Activated naive CD8-positive, alpha-beta T cell treated with anti-CD3 and anti-CD28 coated beads, Interleukin-2, amount 10 ng/mL, durations not matched to agents 7 days and 5 days (primary cell): ENCODE results near the gene CDH20. TPM values are rescaled to one million over a fixed set of nuclear protein-coding genes. Genes with fewer than 3 reads are reported as not detected.

Experiments
- ATAC-seq: fragments of 150-1000 bp; cut with Tn5 transposase; one replicate; pipeline ENCODE4 v1.10.0; 2021; ENCODE audit warnings: low read depth, moderate library complexity
- POLR2A ChIA-PET: fragments of 350-600 bp; sonication (Branson Sonifier 250); formaldehyde crosslinking; loops from one replicate; lab custom pipeline; 2021; ENCODE audit warnings: antibody characterized with exemption; lab: Charles Lee
- DNase-seq: peaks from one replicate; pipeline ENCODE4 v3.0.0; 2021
- H3K27ac Mint-ChIP-seq: one replicate; pipeline ENCODE4 v1.8.0; 2022; ENCODE audit warnings: mild to moderate bottlenecking, mixed read lengths
- H3K27me3 Mint-ChIP-seq: one replicate; pipeline ENCODE4 v1.8.0; 2022; ENCODE audit warnings: mild to moderate bottlenecking, moderate library complexity, mixed read lengths
- H3K36me3 Mint-ChIP-seq: one replicate; pipeline ENCODE4 v1.8.0; 2021; ENCODE audit warnings: mild to moderate bottlenecking, mixed read lengths
- H3K4me1 Mint-ChIP-seq: one replicate; pipeline ENCODE4 v1.8.0; 2021; ENCODE audit warnings: mixed read lengths
- H3K4me3 Mint-ChIP-seq: one replicate; pipeline ENCODE4 v1.8.0; 2022; ENCODE audit warnings: mild to moderate bottlenecking, moderate library complexity, mixed read lengths
- H3K9me3 Mint-ChIP-seq: one replicate; pipeline ENCODE4 v1.8.0; 2021; ENCODE audit warnings: mixed read lengths
- total RNA-seq, 2 experiments: library from RNA; stranded (reverse); gene quantifications; one replicate each; pipeline ENCODE4 v1.2.3, GENCODE V29; 2021

The CDH20 gene
- total RNA-seq, 2 experiments from 2014 or later = 0.14 to 0.17 TPM

GRCh38 chr18:61471541-61471940 is 138.3 kb downstream of the CDH20 start:
- DNase-seq = no peak
- no peak for ATAC-seq
- H3K27me3 Mint-ChIP-seq = peaks cover 2% of the 10 kb centered on the region
- H3K4me3 Mint-ChIP-seq = no peak overlapping the region
- POLR2A ChIA-PET = no interaction called here
- no peak overlapping the region for H3K27ac Mint-ChIP-seq
- H3K9me3 Mint-ChIP-seq = no peaks in the 10 kb centered on the region
- no peaks in the 10 kb centered on the region for H3K36me3 Mint-ChIP-seq
- H3K4me1 Mint-ChIP-seq = no peaks in the 10 kb centered on the region

DNA sequence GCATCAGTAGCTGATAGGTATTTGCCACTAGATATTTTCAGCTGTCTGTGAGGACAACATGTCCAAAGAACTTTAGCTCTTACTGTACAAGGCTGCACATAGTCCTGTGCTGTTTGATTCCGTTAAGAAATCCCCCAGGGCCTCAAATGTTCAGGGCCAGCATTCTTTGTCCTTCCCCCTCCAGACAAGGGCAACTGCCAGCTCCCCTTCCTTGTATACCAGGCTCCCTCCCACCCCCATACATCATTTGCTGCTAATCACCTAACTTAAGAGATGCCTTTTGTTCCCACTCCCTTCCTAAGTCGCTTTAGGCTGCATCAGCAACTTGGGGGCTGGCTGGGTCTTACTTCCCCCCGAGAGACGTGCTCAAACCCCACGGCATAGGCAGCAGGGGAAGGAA is 138.7 kb downstream of the CDH20 start:
- Mint-ChIP-seq H3K27ac (no peak overlapping the region), H3K36me3 (no peaks in the 10 kb centered on the region), H3K27me3 (peaks cover 2% of the 10 kb centered on the region), H3K9me3 (no peaks in the 10 kb centered on the region), H3K4me3 (no peak overlapping the region), H3K4me1 (no peaks in the 10 kb centered on the region)
- ATAC-seq (no peak), DNase-seq (no peak)
- POLR2A ChIA-PET = no interaction called here

- Mint-ChIP-seq H3K27ac (no peak overlapping the region), H3K4me3 (no peak overlapping the region), H3K27me3 (peaks cover 2% of the 10 kb centered on the region), H3K36me3 (no peaks in the 10 kb centered on the region), H3K9me3 (no peaks in the 10 kb centered on the region), H3K4me1 (no peaks in the 10 kb centered on the region)
- DNase-seq (no peak), ATAC-seq (no peak)
- POLR2A ChIA-PET = no interaction called here
Measured at GRCh38 chr18:61474341-61474740, 141.1 kb downstream of the CDH20 start.

DNA sequence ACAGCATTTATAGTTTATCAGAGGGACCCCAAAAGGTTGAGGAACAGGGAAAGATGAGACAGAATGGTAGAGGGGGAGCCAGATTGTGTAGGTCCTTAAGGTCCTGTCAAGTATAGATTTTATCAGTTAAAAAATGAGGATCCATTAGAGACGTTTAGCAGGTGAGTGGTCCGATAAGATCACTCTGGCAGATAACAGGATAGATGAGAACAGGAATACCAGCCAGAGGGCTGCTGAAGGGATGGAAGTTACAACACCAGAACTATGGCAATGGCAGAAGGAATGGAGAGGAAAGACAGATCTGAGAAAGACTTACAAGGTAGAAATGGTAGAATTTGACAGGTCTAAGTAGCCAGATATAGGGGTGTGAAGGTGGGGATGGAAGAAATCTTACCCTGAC is 141.7 kb downstream of the CDH20 start:
- Mint-ChIP-seq H3K4me3 (no peak overlapping the region), H3K27me3 (peaks cover 2% of the 10 kb centered on the region), H3K4me1 (no peaks in the 10 kb centered on the region), H3K27ac (no peak overlapping the region), H3K9me3 (no peaks in the 10 kb centered on the region), H3K36me3 (no peaks in the 10 kb centered on the region)
- ATAC-seq (no peak), DNase-seq (no peak)
- POLR2A ChIA-PET = no interaction called here

DNA sequence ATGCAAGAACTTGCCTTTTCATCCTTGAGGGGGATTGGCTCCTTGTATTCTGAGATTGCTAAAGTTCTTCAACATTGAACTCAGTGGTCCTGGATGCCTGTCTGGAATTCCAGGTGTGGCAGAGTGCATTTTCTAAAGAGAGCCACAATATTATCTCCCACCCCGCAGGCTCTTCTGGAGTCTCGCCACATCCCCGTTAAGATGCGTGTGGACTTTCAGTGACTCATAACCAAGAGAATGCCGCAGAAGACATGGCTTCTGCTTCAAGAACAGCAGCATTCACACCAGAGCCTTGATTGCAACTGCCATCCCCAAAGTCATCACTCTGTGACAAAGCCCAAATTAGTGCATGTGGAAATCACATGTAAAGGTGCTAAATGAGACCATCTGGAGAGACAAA is 142.7 kb downstream of the CDH20 start:
- H3K4me3 Mint-ChIP-seq = no peak overlapping the region
- ATAC-seq = no peak
- POLR2A ChIA-PET = no interaction called here
- H3K27ac Mint-ChIP-seq = no peak overlapping the region
- no peak for DNase-seq
- peaks cover 4% of the 10 kb centered on the region for H3K27me3 Mint-ChIP-seq
- no peaks in the 10 kb centered on the region for H3K4me1 Mint-ChIP-seq
- H3K36me3 Mint-ChIP-seq = no peaks in the 10 kb centered on the region
- H3K9me3 Mint-ChIP-seq = no peaks in the 10 kb centered on the region

- H3K9me3 Mint-ChIP-seq = no peaks in the 10 kb centered on the region
- H3K4me3 Mint-ChIP-seq = no peak overlapping the region
- H3K36me3 Mint-ChIP-seq = no peaks in the 10 kb centered on the region
- no peak overlapping the region for H3K27ac Mint-ChIP-seq
- DNase-seq = no peak
- POLR2A ChIA-PET = no interaction called here
- ATAC-seq = no peak
- H3K4me1 Mint-ChIP-seq = no peaks in the 10 kb centered on the region
- no peaks in the 10 kb centered on the region for H3K27me3 Mint-ChIP-seq
Measured at GRCh38 chr18:61489334-61489733, 156.1 kb downstream of the CDH20 start.

DNA sequence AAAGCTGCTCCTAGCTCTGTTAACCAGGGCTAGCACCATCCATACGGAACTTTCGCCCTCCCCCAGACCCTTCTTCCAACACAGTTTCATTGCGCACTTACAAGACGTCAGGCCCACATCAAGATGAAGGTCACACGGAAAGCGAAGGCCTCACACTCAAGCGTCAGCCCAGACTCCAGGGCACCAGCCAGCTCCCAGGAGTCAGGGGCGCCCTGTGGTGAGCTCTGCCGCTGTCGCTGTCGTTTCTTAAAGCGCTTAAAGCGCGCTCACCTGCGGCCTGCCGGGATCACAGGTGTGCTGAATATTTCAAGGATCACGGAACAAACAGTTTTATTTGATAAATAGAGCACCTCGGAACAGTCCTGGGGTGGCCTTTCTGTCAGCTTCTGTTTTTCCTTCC is 163.1 kb downstream of the CDH20 start:
- Mint-ChIP-seq H3K27ac (no peak overlapping the region), H3K9me3 (no peaks in the 10 kb centered on the region), H3K4me3 (no peak overlapping the region), H3K36me3 (no peaks in the 10 kb centered on the region), H3K27me3 (no peaks in the 10 kb centered on the region), H3K4me1 (no peaks in the 10 kb centered on the region)
- ATAC-seq = no peak
- POLR2A ChIA-PET = no interaction called here
- DNase-seq = no peak

DNA sequence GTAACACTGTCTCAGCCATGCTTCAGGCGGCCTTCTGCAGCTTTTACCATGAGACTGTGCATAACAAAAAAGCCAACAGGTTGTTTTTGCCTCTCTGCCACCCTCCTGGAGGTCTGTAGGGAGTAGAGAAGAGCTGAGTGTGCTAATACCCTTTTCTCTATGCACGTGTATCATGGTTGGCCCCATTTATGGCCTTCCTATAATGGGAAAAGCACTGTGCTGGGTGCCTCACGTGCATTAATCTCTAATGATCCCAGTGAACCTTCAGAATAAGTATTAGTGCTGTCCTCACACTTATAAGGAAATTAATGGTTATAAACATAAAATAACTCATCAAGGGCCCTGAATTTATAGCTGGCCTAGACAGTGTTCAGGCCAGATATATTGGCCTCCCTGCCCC is 164.2 kb downstream of the CDH20 start:
- no peak overlapping the region for H3K4me3 Mint-ChIP-seq
- H3K27ac Mint-ChIP-seq = no peak overlapping the region
- H3K27me3 Mint-ChIP-seq = no peaks in the 10 kb centered on the region
- ATAC-seq = no peak
- no peaks in the 10 kb centered on the region for H3K4me1 Mint-ChIP-seq
- POLR2A ChIA-PET = no interaction called here
- no peaks in the 10 kb centered on the region for H3K9me3 Mint-ChIP-seq
- DNase-seq = no peak
- no peaks in the 10 kb centered on the region for H3K36me3 Mint-ChIP-seq

GRCh38 chr18:61502472-61502871 is 169.2 kb downstream of the CDH20 start:
- Mint-ChIP-seq H3K36me3 (no peaks in the 10 kb centered on the region), H3K9me3 (no peaks in the 10 kb centered on the region), H3K4me3 (no peak overlapping the region), H3K27me3 (no peaks in the 10 kb centered on the region), H3K4me1 (no peaks in the 10 kb centered on the region), H3K27ac (no peak overlapping the region)
- ATAC-seq = no peak
- POLR2A ChIA-PET = no interaction called here
- no peak for DNase-seq

DNA sequence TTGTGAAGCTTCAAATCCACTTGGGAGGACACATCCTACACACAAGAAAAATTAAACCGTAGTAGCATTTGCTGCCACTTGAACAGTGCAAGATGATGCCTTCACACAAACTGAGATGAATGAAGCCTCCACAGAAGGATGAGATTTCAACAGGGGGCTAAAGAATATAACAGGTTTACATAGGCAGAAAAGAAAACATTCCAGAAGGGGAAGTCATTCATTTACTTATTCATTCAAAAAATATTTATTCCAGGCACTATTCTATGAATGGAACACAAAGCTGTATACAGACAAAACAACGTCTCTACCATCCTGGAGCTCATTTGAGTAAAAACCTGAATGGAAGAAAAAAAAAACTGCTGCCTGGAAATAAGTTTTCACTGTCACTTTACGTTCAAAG is 170.5 kb downstream of the CDH20 start:
- no peaks in the 10 kb centered on the region for H3K27me3 Mint-ChIP-seq
- no peak overlapping the region for H3K27ac Mint-ChIP-seq
- H3K4me1 Mint-ChIP-seq = no peaks in the 10 kb centered on the region
- POLR2A ChIA-PET = no interaction called here
- no peak overlapping the region for H3K4me3 Mint-ChIP-seq
- no peaks in the 10 kb centered on the region for H3K36me3 Mint-ChIP-seq
- no peak for DNase-seq
- no peaks in the 10 kb centered on the region for H3K9me3 Mint-ChIP-seq
- no peak for ATAC-seq

DNA sequence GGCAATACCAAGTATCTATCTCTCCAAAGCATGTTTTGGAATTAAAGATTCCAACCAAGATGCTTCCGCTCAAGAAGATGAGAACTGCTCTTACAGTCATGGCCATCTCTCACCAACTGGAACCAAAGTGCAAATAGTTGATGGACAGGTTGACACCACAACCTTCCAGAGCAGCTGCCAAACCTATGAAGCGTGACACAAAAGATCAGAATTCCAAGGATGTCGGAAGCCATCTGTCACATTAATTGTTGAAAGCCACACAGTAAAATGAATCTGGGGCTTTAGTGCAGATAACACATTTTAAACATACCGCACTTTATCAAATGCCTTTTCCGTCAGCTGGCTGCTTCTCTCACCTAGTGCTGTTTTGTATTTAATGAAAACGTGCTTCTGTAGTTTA is 195.7 kb downstream of the CDH20 start:
- no peaks in the 10 kb centered on the region for H3K36me3 Mint-ChIP-seq

DNA sequence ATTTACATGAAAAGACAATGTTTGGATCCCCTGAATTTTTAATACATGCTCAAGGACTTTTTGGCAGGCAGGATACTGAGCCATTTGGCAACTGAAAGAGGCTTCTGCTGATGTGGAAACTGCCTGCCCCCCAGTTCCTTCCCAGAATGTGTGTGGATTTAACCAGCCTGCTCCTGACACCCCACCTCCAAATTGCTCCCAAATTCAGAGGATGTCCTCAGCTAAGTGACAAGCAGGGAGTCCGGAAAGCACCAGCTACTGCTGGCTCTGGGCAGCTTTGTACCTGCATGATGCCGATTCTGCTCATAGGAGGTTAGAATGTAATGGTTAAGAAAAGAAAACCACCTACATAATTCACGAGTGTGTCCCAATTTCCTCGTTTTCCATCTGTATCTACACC is 197.5 kb downstream of the CDH20 start:
- Mint-ChIP-seq H3K4me3 (no peak overlapping the region), H3K27me3 (no peaks in the 10 kb centered on the region), H3K4me1 (no peaks in the 10 kb centered on the region), H3K36me3 (no peaks in the 10 kb centered on the region), H3K9me3 (no peaks in the 10 kb centered on the region), H3K27ac (no peak overlapping the region)
- POLR2A ChIA-PET = no interaction called here
- ATAC-seq (no peak), DNase-seq (no peak)

More for the DNA sequence above, 195.7 kb downstream of the CDH20 start:
- Mint-ChIP-seq H3K27me3 (no peaks in the 10 kb centered on the region), H3K4me3 (no peak overlapping the region), H3K27ac (no peak overlapping the region), H3K9me3 (no peaks in the 10 kb centered on the region), H3K4me1 (no peaks in the 10 kb centered on the region)
- no peak for DNase-seq
- no peak for ATAC-seq
- POLR2A ChIA-PET = no interaction called here

DNA sequence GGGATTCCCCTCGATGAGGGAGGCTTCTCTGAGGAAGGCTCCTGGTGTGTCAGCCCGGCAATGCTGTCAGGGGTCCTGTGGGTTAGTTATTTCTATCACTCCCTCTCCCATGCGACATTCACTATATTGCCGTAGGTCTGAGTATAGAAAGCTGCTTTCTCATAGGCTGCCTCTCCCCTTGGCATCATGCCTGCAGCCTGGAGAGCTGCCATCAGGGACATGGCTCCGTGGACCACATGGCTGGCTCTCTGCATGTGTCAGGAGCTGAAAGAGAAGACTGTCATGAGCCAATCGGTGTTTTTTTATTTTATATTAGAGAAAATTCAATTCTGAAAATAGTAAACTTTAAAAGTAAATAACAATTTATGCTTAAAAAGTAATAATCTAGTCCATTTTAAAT is 198.0 kb downstream of the CDH20 start:
- POLR2A ChIA-PET = no interaction called here
- H3K27ac Mint-ChIP-seq = no peak overlapping the region
- DNase-seq (no peak), ATAC-seq (no peak)
- H3K27me3 Mint-ChIP-seq = no peaks in the 10 kb centered on the region
- H3K9me3 Mint-ChIP-seq = no peaks in the 10 kb centered on the region
- H3K4me3 Mint-ChIP-seq = no peak overlapping the region
- H3K4me1 Mint-ChIP-seq = no peaks in the 10 kb centered on the region
- no peaks in the 10 kb centered on the region for H3K36me3 Mint-ChIP-seq

GRCh38 chr18:61531891-61532290 is 198.7 kb downstream of the CDH20 start:
- Mint-ChIP-seq H3K27me3 (no peaks in the 10 kb centered on the region), H3K9me3 (no peaks in the 10 kb centered on the region), H3K36me3 (no peaks in the 10 kb centered on the region), H3K27ac (no peak overlapping the region), H3K4me3 (no peak overlapping the region), H3K4me1 (no peaks in the 10 kb centered on the region)
- ATAC-seq (no peak), DNase-seq (no peak)
- POLR2A ChIA-PET = no interaction called here

DNA sequence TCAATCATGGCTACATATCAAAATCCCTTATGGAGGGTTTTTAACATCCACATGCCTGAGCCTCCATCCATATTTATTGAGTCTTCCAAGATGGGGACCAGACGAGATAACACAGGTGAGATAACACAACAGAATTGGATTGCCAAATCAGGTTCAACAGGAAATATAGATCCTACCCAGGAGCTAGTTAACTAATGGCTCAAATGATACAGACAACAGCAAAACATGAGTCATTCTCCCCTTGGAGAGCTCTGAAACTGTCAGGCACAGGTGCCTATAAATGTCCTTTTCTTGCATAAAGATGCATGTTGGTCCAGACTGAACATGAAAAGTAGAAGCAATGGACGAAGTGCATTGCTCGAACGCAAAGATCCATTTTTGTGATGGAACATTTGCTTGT is 202.2 kb downstream of the CDH20 start:
- Mint-ChIP-seq H3K4me3 (no peak overlapping the region), H3K9me3 (no peaks in the 10 kb centered on the region), H3K27me3 (peaks cover 3% of the 10 kb centered on the region), H3K4me1 (no peaks in the 10 kb centered on the region), H3K36me3 (no peaks in the 10 kb centered on the region), H3K27ac (no peak overlapping the region)
- POLR2A ChIA-PET = no interaction called here
- no peak for ATAC-seq
- DNase-seq = no peak
